Right lung (tissue), 5 donors: ENCODE data around the gene TCF7L1. TPM values are rescaled to one million over a fixed set of nuclear protein-coding genes. Genes with fewer than 3 reads are reported as not detected.

Experiments used
- DNase-seq, 2 donors: peaks; one replicate each; pipeline ENCODE4 v3.0.0-alpha.2; 2013
- polyA plus RNA-seq, 5 donors: library from polyadenylated mRNA; unstranded; fragments of 120-200 nt; gene quantifications; one replicate each; pipeline versions ENCODE4 v1.2.1 to v1.2.3, GENCODE V29; 2013; ENCODE audit warnings: inconsistent platforms in 1 of 5, low replicate concordance in 1 of 5; ENCODE audit not compliant: insufficient read length in 5 of 5, insufficient read depth in 1 of 5

The TCF7L1 gene
- polyA plus RNA-seq, 5 donors = 48.0 to 72.8 (median 62.1) TPM

DNA sequence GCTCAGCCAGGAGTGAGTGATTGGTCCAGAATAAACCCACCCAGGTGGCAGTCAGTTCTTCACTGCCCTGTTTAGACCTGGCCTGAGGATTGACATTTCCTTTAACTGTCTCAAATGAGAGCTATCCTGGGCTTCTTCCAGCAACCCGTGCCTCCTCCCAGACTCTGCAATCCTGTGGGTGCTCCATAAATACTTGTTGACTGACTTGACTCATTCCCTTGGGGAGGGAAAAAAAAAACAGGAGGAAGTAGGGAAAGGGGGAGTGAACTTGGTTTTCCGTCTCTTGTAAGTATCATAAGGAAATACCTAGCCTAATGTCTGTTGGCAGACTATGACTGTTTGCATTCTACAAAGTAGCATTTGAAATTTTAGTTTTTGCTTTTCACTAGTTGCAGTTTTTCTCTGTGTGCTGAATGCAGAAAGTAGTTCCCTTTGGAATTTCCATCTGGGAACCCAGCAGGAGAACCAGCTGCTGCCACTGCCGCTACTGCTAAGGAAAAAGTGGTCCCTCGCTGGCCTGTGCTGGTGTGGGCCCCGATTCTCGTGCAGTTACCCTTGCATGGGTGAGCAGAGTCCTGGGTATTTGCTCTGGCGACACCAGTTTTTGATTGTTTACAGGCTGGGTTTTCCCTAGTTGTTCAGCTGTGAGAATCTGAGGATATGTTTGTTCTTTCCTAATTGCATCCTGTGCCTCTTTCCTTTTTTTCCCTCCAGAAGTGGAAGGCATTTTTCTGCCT, 115.7 kb downstream of the TCF7L1 start:
- no peak for DNase-seq

DNA sequence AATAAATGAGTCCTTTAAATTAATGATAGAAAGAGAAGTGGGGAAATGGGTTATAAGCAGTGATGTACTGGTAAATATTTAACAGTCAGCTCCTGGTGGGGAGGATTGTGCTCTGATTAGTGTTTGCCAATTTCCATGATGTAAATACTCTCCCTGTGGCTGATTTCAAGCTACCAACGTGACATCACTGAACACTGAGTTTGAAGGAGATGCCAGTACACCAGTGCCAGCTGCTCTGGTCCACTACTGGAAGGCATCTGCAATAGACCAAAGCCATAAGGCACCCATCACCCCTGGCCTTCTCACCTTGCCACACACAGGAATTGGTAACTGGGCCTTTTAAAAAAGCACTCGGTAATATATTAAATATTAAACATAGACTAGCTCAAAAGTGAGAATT, 116.9 kb downstream of the TCF7L1 start:
- DNase-seq = no peak

DNA sequence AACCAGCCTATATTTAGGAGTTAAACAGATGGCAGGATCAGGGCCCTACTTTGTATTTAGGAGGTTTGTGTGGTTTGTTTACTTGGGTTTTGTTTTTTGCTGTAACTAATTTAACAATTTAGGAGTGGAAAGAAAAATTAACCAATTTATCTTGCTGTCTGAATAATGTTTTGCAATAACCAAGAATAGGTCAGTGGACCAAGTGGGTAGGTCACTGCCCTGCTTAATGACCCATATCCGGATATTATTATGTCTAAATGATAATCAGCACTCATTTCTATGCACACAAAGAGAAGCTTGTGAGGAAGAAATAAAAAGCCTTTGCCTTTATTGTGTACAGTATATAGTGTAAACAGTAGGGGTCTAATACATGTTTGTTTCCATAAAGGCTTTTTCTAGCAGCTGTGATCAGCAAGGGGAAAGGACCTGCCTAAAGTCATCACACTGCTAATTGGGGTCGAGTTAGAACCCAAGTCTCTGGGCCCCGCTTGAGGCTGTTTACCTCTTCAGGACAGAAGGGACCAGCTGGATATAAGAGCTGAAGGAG, 118.0 kb downstream of the TCF7L1 start:
- DNase-seq = no peak

DNA sequence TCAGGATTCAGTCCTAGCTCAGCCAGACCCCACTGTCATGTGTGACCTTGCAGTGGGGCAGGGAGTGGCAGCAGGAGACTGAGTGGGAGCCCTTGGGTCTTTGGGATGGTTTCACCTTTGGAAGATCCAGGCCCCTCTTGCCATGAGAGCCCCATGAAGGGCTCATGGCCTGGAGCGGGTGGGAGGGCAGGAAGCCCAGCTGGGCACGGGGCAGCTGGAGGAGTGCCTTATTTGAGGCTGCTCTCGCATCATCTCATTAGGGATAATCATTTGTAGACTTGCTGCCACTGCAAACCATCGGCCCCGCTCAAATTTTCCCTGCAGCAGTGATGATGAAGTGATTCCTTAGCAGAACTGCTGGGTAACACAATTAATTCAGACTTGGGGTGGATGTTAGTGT, 120.7 kb downstream of the TCF7L1 start:
- DNase-seq = no peak

DNA sequence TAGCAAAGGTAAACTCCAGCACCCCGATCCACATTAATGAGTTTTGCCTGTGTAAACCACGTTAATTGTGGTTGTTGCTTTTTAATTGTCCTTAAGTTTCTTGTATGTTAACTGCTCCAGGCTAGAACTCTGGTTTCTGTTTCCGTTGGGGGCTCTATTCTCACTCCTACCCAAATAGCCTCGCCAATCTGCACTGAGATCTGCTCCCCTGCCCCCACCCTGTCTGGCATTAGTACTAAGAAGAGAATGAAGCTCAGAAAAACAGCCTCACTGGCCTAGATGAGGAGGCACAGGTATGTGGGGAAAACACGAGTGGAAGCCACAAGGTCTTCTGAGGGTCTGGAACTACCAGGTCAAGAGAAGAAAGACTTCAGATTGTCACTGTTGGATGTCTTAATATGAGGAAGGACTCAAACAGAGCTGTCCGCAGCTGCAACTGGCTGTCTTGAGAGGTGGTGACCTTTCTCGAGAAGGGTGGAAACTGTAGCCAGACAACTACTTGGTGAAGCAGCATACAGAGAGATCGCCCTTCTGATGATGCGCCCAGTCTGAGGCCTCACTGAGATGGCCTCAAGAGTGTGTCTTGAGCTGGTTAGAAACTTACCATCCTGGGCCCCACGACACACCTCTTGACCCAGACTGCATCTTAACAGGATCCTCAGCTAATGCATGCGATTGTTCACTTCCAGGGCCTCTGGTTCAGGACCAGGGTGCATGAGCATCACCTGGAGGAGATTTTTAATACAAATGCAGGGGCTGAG, 121.5 kb downstream of the TCF7L1 start:
- DNase-seq = no peak

DNA sequence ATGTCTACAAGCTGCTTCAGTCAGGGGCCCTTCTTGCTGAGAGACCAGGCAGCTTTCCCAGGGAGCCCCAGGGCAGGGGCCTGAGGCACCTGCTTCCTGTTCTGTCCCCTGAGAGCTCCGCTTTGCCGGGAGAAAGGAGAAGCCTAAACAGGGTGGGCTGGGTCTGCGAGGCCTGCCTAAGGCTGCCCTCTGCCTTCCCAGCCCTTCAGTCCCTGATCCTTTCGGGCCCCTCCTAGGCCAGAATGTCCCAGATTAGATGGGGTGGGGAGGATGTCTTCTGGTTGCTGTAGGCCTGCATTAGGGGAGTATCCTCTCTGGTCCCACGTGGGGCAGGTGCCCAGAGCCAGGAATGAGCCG, 122.2 kb downstream of the TCF7L1 start:
- no peak for DNase-seq

DNA sequence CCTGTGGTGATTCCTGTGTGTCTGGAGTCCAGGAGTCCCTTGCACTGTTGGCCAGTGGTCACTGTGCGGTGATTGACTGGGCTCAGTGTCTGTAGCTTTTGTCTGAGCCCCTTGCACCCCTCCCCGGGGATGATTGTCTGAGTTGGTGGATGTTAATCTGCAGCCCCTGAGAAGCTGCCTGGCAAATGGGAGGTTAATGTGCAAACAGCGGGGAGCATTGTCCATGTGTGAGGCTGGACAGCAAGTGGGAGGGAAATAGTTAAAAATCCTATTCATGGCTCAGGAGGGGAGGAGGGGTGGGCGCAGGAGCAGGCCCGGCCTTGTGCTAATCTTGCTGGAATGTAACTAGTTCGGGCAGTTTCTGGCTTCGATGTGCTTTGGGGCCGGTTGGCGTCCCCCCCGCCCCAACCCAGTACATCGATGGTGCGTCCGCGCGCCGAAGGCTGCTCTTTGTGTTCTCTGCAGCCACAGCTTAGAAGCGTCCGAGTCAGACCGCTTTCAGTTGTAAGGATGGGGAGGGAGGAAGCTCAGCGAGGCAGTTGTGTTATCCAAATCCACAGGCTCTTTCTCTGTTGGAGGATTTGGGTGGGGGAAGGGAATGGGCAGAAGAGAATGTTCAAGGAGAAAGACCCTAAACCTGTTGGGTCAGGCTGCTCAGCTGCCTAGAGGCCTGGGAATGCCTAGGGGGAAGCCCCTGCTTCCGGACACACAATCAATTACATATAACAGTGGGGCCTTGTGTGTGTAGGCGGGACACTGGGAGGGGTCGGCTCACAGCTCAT, 122.8 kb downstream of the TCF7L1 start:
- peak; percentile 74 to 75 for DNase-seq

DNA sequence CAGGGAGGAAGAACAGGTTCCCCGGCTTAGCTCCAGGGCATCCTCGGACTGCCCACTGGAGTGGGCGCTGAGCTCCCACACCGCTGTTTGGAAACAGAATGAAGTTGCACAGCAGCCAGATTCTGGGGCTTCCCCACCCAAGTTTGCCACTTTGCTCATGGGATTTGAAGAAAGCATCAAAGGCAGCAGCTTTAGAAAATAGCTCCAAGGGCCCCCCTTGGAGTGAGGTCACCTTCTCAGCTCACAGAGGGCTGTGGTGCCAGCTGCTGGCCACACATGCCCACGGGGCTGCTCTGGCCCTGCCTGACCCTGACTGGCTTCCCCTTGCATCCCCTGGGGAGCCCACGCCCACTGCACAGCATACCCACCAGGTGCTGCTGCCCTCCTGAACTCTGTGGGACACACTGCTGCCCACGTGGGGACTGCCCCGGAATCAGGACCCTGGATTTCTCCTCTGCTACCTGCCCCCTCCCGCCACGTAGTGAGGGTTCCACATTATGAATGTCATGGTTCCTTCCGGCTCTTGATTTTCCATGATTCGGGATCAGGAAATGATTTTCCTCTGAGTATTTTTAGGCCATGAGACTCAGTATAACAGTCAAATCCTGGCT, 124.3 kb downstream of the TCF7L1 start:
- DNase-seq = no peak

DNA sequence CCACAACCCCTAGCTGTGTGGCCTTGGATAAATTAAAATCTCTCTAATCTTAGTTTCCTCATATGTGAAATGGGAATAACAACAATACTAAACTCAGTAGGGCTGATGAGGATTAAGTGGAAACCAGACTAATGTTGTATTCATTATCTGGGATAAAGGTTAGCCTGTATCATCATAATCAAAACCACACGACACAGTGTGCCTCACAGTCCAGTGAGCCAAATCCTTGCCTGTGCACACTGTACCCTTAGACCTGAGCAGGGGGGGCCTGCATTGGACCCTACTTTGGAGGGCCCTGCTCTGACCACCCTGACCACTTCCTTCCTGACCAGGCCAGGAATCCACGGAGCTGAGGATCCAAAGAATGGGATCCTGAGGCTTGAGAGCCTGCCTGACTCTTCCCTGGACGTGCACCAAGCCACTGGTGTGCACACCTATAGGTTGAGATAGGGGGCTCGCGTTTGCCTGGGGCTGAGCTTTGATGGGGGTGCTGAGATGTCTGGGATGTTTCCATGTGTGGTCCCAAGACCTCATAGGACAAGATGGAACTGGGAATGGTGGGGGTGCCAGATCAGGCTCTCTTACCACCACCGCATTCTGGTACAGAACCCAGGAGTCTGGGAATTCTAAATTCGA, 124.9 kb downstream of the TCF7L1 start:
- no peak for DNase-seq

DNA sequence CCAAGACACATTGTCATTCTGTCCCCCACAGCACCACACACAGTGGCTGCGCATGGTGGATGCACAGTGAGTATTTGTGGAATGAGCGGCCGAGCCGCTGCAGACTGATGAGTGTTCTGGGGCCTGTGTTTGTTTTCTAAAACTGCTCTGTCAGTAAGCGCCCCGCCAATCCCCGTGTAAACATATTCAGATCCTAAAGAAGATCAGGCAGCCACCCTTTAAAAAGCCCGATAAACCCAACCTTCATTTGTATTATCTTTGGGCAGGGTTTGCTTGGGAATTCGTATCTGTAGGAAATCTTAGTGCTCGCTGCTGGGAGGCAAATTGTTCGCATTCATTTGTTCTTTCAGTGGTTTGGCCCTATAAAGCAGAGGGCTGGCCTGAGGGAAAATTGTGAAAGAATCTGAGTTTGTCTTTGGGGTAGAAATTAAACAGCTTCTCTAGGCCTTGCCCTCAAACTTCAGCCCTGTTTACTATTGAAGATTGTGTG, 126.0 kb downstream of the TCF7L1 start:
- DNase-seq = no peak

DNA sequence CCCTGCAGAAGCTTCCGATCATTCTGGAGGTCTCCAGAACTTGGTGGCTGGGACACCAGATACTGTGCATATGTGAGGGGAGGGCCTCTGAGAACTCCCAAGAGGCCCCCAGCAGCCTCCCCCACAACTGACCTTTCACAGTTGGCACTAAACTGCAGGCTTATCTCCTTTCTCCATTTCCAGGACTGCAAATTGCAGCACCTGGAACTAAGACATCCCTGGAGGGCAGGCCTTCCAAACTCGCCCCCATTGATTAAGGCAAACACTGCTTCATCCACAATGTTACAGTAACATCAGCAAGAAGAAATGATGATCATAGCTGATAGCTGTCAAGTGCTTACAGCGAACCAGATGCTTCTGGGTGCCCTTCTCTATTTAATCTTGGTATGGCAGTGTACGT, 126.7 kb downstream of the TCF7L1 start:
- no peak for DNase-seq

DNA sequence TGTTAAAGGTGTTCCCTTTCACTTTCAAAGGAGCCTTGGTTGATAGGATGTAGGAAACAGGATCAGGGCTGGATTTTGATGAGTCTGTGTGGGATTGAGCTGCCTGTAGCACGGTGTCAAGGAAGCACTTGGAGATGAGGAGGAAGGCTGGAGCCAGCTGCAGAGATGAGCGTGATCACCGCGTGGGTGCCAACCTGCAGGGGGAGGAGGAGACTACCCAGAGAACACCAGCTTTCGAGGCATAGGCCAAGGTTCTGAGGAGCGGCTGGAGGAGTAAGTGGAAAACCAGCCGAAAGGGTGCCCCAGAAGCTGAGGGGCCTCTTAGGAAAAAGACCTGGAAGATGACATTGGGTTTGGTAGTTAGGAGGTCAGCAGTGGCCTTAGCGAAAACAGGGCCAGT, 130.4 kb downstream of the TCF7L1 start:
- DNase-seq = no peak

DNA sequence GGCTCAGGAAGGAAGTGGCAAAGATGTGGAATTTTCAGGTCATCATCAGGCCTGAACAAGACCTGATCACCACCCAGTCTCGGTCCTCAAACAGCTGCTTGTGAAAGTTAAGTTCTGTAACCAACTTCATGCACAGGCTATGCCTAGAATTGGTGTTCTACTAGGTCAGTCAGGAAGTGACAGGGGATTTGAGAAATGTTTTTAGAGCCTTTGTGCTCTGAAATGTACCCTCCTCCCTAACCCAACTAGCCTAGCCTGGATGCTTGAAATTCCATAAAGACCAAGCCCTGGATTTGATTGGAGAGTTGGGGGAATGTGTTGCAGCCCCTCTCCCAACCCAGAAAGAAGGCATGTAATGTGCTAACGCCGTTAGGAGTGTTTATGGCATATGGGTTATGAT, 131.3 kb downstream of the TCF7L1 start:
- DNase-seq = no peak

DNA sequence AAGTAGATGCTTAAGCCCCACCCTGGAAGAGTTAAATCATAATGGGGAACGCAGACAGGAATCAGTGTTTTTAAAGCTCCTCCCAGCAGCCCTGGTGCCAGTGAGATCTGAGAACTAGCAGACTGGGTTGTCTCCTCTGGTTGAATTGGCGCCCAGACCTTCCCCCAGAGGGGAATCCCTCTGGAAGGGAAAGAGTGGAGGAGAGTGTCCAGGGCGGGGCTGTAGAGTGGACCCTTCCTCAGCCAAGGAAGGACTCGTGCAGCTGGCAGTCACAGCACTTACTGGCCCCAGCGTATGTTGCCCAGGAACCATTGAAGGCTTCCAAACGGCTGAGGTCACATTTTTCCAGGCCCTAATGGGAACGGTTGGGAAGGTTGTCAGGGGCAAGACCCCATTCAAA, 132.1 kb downstream of the TCF7L1 start:
- no peak for DNase-seq

DNA sequence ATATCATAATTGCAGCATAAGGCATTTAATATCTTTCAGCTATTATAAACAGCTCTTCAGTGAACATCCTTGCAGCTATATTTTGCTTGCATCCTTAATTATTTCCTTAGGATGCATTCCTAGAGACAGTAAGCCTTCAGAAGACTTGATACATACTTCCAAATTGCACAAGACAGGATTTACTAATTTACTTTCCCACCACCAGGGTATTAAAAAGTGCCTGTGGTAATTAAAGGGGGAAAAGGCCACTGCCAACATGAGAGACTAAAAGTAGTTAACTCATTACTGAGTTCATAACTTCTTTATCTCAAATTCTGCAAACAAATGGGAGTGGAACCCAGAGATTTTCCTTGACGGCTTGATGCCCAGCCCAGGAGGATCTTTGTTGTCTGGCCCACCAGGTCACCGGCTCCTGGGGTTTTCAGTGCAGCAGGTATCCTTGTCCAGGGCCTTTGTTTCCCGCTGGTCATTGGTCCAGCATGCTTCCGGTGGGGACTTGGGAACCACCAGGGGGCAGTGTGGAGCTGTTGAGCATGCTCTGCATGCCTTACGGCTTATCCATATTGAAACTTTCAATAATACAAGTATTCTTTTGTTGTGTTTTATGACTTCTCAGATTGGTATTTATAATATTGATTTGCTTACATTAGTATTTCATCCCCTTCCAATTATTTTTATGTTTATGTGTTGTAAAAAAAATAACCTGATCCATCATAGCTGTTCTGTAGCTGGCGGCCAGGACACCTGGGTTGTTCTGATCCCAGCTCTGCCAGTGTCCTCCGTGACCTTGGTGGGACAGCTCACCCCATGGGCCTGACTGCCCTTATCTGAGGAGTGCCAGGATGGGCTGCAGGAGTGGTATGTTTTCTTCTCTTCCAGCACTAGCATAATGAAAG, 133.2 kb downstream of the TCF7L1 start:
- no peak for DNase-seq

DNA sequence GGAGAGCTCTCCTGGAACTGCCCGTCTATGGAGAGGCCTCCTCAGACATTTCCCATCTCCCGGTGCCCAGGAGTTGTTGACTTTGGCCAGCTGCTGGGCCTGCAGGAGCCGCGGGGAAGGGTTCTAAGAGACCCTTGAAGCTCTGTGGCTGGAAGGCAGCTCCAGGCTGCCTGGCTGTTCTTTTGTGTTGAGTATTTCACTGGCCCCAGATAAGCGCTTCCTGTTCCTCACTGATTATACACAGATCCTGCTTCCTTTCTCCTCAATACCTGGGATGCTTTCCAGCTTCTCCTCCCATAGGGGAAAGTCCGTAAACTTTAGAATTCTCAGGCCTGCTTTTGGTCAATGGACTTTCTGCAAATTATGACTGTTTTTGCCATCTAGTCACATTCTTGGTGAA, 136.8 kb downstream of the TCF7L1 start:
- no peak for DNase-seq

DNA sequence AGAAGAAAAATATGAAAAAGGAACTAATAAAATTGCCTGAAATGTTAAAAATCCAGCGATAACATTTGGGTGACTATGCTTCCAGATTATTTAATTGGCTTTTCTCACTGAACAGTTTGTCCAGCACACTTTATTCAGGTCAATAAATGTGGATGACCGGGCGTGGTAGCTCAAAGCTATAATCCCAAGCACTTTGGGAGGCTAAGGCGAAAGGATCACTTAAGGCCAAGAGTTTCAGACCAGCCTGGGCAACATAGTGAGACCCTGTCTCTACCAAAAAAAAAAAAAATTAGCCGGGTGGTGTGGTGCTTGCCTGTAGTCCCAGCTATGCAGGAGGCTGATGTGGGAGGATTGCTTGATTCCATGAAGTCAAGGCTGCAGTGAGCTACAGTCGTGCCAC, 139.2 kb downstream of the TCF7L1 start:
- no peak for DNase-seq

DNA sequence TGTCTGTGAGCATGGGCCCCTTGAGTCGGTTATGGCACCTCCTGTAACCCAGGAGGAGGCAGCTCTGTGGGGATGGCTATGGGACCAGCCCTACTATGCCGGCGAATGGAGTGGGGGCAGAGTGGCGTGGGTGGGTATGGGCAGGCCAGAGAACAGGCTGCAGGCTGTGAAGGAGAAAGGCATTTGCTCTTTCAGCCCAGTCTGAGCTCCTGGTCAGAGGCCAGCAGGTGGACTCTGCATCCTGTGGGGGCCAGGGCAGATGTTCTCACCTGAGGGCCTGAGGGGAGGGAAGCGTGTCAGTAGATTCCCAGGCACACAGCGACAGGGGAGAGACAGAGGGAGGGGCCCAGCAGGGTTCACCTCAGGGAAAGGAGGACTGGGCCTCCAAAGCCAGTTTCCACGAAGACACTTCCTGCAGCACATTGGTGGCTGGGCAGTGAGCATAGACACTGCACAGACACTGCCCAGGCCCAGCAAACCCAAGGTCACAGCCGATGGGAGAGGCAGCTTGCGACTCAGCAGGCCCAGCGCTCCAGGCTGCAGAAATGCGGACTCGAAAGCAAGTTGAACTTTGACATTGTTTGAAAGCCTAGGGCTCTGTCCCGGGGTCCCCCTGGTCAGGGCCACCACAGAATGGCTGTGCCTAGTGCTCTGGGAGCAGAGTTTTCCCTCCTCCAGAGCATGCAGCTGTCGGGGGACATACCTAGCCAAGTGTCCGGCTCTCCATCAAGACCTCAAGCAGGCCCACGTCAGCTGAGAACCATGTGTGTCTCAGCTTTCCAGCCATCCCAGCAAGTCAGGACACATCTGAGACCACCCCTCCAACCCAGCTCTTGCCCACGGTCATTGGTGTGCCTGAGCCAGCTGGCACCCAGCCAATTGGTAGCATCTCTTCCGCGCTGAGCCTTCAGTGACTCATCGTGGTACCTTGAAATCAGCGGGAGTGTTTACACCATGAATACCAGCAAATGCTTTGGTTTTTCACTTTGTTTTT, 140.8 kb downstream of the TCF7L1 start:
- DNase-seq = no peak

DNA sequence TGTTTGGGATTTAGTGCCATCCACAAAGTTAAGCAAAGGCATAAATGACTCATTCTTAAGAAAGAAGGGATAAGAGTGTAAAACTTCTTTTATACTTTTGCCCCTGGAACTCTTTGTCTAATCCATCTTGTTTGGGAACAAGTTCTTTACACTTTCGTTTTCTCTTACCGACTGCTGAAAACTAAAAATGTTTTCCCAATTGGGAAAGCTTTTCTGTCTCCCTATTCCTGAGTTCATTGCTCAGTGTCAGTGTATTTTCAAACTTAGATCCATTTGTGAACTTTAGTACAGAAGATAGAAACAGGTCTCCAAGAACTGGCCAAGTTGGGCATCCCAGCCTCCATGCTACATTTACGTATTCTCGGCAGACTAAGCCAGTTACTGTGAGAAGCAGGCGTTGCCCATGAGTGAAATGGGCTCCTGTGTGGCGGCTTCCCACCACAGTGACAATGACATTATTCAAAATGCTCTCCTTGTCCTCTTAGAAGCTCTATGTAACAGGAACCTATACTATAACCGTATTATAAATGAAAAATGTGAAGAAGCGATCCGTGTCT, 142.9 kb downstream of the TCF7L1 start:
- DNase-seq = no peak
